Type B pancreatic cell (in vitro differentiated cells): ENCODE measurements around the gene TAOK3. TPM values are rescaled to one million over a fixed set of nuclear protein-coding genes. Genes with fewer than 3 reads are reported as not detected.

ENCODE experiments used
- DNase-seq: peaks from one replicate; pipeline ENCODE4 v3.0.0; 2021; ENCODE audit warnings: mixed read lengths; ENCODE audit not compliant: unreplicated experiment; ENCODE audit errors: extremely low spot score
- H3K27ac Mint-ChIP-seq: 2 replicates; pipeline ENCODE4 v1.8.0; 2021; ENCODE audit warnings: mild to moderate bottlenecking, mixed read lengths
- H3K27me3 Mint-ChIP-seq: 2 replicates; pipeline ENCODE4 v1.8.0; 2021; ENCODE audit warnings: mixed read lengths
- H3K36me3 Mint-ChIP-seq: 2 replicates; pipeline ENCODE4 v1.8.0; 2021; ENCODE audit warnings: mixed read lengths
- H3K4me1 Mint-ChIP-seq: one replicate; pipeline ENCODE4 v1.8.0; 2021; ENCODE audit warnings: mixed read lengths; ENCODE audit not compliant: unreplicated experiment
- H3K4me3 Mint-ChIP-seq: 2 replicates; pipeline ENCODE4 v1.8.0; 2021; ENCODE audit warnings: mild to moderate bottlenecking, mixed read lengths
- H3K9me3 Mint-ChIP-seq: 2 replicates; pipeline ENCODE4 v1.8.0; 2021; ENCODE audit warnings: mixed read lengths
- CTCF ChIP-seq: fragments of 200-600 bp; sonication (generic); conservative IDR thresholded peaks from 2 replicates; pipeline ENCODE4 v1.5.0; 2021; ENCODE audit warnings: antibody characterized with exemption, mild to moderate bottlenecking
- total RNA-seq: library from RNA; stranded (reverse); gene quantifications from 2 replicates; pipeline ENCODE4 v1.2.1, GENCODE V29; 2021; ENCODE audit warnings: low replicate concordance

The TAOK3 gene
- total RNA-seq, 1 donor from 2014 or later, result 15.8 TPM

- H3K4me3 Mint-ChIP-seq, result no peak overlapping the region
- peaks cover 7% of the 10 kb centered on the region for H3K36me3 Mint-ChIP-seq
- peaks cover 12% of the 10 kb centered on the region for H3K4me1 Mint-ChIP-seq
- no peaks in the 10 kb centered on the region for H3K9me3 Mint-ChIP-seq
- DNase-seq, result no peak
- TF ChIP-seq CTCF, result no peak
- H3K27ac Mint-ChIP-seq, result no peak overlapping the region
- no peaks in the 10 kb centered on the region for H3K27me3 Mint-ChIP-seq
Observed at GRCh38 chr12:118358612-118359540, 13.8 kb downstream of the TAOK3 start.

- no peaks in the 10 kb centered on the region for H3K9me3 Mint-ChIP-seq
- H3K36me3 Mint-ChIP-seq, result peaks cover 7% of the 10 kb centered on the region
- DNase-seq, result no peak
- TF ChIP-seq CTCF, result no peak
- H3K27me3 Mint-ChIP-seq, result no peaks in the 10 kb centered on the region
- no peak overlapping the region for H3K27ac Mint-ChIP-seq
- no peak overlapping the region for H3K4me3 Mint-ChIP-seq
- H3K4me1 Mint-ChIP-seq, result peaks cover 12% of the 10 kb centered on the region
Observed at GRCh38 chr12:118358008-118358359, 14.7 kb downstream of the TAOK3 start.

- Mint-ChIP-seq H3K4me3 (peak overlapping the region; percentile 33), H3K27me3 (no peaks in the 10 kb centered on the region), H3K9me3 (no peaks in the 10 kb centered on the region), H3K36me3 (peaks cover 7% of the 10 kb centered on the region), H3K4me1 (peaks cover 12% of the 10 kb centered on the region), H3K27ac (peak overlapping the region; percentile 19)
- TF ChIP-seq CTCF, result peak; percentile 48
- no peak for DNase-seq
Observed at GRCh38 chr12:118357257-118358007, 15.3 kb downstream of the TAOK3 start.

- Mint-ChIP-seq H3K4me1 (peaks cover 12% of the 10 kb centered on the region), H3K27ac (peak overlapping the region; percentile 19), H3K9me3 (no peaks in the 10 kb centered on the region), H3K4me3 (peak overlapping the region; percentile 33), H3K36me3 (peaks cover 7% of the 10 kb centered on the region), H3K27me3 (no peaks in the 10 kb centered on the region)
- no peak for DNase-seq
- TF ChIP-seq CTCF, result no peak
Observed at GRCh38 chr12:118356809-118357256, 15.9 kb downstream of the TAOK3 start.

- Mint-ChIP-seq H3K27me3 (no peaks in the 10 kb centered on the region), H3K4me1 (peaks cover 12% of the 10 kb centered on the region), H3K9me3 (no peaks in the 10 kb centered on the region), H3K4me3 (no peak overlapping the region), H3K36me3 (peaks cover 7% of the 10 kb centered on the region), H3K27ac (no peak overlapping the region)
- TF ChIP-seq CTCF, result no peak
- no peak for DNase-seq
Observed at GRCh38 chr12:118355843-118356242, 16.9 kb downstream of the TAOK3 start.
